Measurements from ENCODE around the gene STAB1.
A peak's percentile ranks its signal among the peaks of the same experiment; 100 is the strongest.

STAB1 gene

GRCh38 chr3:52537165-52537620, 42.1 kb downstream of the STAB1 start:
- DNase-seq = no peak

DNA sequence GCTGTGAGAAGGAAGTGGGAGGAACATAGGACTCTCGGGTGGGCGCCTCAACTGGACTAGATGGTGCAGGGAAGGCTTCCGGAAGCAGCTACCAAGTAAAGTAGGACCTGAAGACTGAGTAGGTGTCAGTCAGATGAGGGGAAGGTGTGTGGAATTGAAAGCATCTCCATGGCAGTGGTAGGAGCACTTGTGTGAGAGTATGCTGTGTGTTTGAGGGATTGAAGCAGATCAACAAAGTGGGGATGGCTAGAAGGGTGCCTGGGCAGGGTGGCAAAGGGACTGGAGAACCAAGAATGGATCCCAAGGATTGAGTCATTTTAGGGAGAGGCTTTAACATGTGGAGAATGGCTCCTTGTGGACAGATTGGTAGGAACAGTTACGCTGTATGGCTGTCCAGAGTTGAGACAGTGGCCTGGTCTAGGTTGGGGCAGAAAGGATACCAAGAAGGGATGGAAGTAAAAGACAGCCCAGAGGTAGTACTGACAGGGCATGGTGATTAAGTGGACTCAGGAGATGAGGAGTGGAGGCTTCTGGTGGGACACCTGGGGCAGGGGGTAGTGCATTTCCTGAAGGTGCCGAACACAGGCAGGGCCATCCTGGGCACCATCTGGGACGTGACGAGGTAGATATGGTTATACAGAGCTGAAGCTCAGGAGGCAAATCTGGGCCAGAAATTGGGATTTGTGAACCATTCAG, 42.7 kb downstream of the STAB1 start:
- DNase-seq = no peak

DNA sequence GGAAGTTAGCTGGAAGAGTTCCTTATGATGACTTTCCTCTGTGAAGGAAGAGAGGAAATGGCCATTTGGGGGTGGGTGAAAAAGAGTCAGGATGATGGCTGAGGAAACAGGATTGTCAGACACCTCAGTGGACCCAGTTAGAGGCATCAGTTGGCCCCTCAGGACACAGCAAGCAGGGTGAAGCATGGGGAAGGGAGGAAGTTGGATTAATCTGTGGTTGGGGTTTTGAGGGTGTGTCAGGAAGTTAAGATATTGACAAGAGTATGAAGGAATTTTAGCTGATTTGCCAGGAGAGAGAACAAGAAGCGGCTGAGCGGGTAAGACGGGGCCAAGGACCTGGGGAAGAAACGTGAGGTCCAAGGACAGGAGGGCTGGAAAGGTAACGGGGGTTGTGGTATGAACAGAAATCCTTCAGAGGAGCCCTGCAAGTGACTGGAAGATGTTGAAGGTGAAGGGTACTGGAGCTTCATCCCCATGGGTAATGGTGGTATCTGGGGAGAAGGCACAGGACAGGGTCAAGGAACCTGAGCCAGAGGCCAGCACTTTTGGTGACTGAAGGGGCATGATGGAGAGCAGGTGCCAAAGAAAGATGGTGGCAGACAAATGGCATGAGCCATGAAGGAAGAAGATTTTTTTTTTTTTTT, 44.0 kb downstream of the STAB1 start:
- no peak for DNase-seq

DNA sequence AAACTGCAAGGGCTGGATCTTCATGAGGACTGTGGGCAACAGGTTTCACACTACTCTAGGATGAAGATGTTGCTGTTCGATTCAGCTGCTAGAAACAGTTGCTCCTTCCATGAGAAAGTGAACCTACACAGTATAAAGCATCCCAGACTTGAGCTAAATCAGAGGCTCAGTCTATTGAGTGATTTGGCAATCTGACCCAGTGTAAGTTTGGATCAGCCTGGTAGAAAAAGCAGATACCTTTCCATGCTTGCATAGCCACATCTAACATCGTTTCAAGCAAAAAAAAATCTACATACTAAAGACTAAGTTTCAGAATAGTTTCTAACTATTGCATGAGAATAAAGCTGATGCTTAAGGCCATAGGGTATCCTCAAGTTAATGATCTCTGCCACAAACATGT, 45.9 kb downstream of the STAB1 start:
- DNase-seq = no peak

DNA sequence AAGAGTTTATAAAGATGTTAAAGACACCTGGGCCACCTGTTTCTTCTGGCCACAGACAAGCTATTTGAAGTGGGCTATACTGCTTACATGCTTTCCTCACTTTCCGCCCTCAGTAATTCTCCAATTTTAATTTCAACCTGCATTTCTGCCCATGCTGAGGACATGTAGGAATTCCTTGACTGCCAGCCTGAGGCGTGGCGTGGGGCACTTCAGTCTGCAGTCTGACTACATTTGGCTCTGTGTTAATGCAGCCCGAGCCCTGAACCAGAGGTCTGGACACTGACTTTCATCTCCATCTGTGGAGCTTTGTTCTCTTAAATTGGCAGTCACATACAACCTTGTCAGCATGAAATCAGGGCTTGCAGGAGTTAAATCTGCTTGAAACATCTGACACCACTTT, 49.8 kb downstream of the STAB1 start:
- no peak for DNase-seq

- DNase-seq = no peak
These were observed 51.2 kb downstream of the STAB1 start for GRCh38 chr3:52546111-52546901.

GRCh38 chr3:52547143-52547542, 52.0 kb downstream of the STAB1 start:
- no peak for DNase-seq

- no peak for DNase-seq
These were observed 56.0 kb downstream of the STAB1 start for GRCh38 chr3:52551118-52551517.

DNA sequence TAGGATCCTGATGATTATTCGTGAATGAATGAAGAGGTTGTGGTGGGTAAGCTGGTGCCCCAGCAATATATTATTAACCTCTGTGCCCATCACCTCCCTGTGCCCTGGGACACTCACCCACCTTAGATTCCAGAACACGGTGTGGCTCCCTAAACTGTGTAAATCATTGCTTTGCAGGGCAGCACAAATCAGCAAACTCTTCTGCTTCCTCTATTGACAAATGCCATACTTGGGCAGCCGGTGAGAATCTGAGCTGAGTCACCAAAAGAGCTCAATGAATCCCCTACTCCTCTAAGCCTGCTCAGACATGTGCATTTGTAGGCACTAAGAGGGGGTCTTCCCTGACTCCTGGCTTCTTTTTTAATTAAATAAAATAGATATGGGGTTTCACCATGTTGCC, 57.0 kb downstream of the STAB1 start:
- DNase-seq = no peak

GRCh38 chr3:52554026-52554755, 59.1 kb downstream of the STAB1 start:
- no peak for DNase-seq

DNA sequence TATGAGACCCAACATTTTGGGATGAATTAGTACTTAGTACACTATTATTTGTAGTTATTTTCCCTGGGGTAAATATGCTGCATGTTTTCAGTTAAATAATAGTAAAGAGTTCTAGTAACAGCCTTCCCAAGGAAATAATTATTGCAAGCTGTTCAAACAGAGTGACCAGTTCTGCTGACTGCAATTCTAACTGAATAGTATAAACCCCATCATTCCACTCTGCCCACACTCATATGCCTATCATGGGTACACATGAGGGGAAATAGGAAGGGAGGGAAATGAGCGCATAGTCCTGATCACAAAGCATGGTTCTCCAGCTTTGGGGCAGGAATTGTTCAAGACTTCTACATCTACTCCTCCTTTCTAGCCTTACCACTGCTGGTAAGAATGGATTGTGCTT, 59.9 kb downstream of the STAB1 start:
- DNase-seq = peak; percentile 26

DNA sequence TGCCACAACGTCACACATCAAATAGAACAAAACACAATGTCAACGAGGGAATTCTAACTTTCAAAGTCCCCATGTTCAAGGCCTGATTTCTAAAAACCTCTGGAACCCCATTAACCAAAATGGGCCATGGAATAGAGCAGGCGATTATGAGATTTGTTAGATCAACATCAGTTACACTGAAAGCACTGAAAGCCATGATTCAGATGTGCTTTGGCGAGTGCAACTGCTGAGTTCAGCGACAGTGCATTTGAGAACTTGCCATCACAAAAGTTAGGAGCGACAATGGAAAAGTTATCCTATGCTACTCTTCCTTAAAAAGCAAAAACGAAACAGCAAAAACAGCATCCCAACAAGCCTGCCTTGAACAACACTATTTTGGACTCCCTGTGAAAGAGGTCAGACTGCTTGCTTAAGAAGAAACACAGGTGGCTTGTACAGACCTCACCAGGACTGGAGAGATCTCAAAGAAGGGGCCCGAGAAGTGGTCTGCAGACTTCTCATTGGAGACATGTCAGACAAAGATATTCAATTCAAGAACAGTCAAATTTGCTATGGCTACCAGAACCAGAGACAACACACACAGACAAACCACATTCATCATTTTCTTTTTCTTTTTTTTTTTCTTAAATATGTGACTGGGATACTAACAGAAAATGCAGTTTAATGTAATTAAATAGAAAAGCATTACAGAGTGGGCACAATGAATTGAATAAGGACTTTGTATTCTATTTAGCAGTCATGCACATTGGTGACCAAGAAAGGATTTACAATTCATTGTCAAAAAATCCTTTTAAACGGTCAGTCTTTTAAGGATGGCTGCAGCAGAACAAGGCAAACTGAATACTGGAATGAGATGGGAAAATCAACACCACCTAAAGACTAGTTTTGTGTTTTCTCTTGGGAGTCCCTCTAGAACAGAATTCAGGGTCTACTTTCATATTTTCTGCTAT, 62.1 kb downstream of the STAB1 start:
- DNase-seq = no peak

GRCh38 chr3:52558436-52558835, 63.3 kb downstream of the STAB1 start:
- no peak for DNase-seq

- peak; percentile 13 for DNase-seq
These were observed 66.0 kb downstream of the STAB1 start for GRCh38 chr3:52561028-52561747.

DNA sequence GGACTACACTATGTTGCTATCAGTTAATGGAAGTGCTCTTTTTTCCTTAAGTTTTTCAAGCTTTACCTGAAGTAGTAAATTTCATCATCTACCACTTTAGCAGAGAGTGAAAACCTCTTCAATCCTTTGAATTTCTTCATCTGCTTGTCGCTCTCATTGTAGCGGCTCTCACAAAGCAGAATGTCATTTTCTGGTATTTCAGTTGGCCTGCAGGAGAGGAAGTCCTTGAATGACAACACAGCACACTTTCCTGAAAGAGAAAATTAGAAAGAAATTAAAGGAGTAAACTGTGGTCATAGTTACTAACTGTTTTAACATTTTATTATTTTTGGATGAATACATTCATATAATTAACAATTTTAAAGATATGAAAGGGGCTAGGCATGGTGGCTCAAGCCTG, 68.8 kb downstream of the STAB1 start:
- DNase-seq = no peak

GRCh38 chr3:52568069-52568468, 72.9 kb downstream of the STAB1 start:
- no peak for DNase-seq

GRCh38 chr3:52570076-52570475, 74.9 kb downstream of the STAB1 start:
- peak; percentile 33 for DNase-seq

DNA sequence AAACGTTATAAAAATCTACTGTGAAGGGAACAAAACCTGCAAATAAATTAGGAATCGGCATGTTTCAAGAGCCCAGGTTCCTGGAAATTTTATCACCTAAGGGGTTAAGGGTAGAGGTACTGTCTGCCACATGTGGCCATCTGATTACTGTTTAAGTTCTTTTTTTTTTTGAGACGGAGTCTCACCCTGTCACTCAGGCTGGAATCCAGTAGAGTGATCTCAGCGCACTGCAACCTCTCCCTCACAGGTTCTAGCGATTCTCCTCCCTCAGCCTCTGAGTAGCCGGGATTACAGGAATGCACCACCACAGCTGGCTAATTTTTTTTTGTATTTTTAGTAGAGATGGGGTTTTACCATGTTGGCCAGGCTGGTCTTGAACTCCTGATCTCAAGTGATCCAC, 77.1 kb downstream of the STAB1 start:
- no peak for DNase-seq

Measured in fibroblast of skin of abdomen (primary cell).